Esophagus muscularis mucosa (tissue), 3 donors: ENCODE data around the gene UBASH3A.

Experiments used
- CTCF ChIP-seq, 3 experiments: fragments of 200-600 bp in 2 of 3; fragments of 450-650 bp in 1 of 3; sonication (generic) in 2 of 3; IDR thresholded peaks; one replicate each; pipeline ENCODE4 v1.5.1; 2017 to 2019; ENCODE audit warnings: antibody characterized with exemption in 3 of 3, mild to moderate bottlenecking in 2 of 3, moderate library complexity in 1 of 3
- EP300 ChIP-seq: sonication (generic); formaldehyde crosslinking; IDR thresholded peaks from one replicate; pipeline ENCODE4 v1.6.1; 2017; ENCODE audit warnings: antibody characterized with exemption

GRCh38 chr21:42447182-42447581, 43.5 kb downstream of the UBASH3A start:
- TF ChIP-seq CTCF (IDR thresholded peaks at IDR 0.05) (no peak), EP300 (no peak)
